GM21825 (cell line): ENCODE measurements around the gene TRNP1.
"Not testable (repeated sequence)": the region's sequence is repeated elsewhere in the genome, so short reads cannot be mapped to it uniquely, and the experiment has no call there.

Experiments used
- ATAC-seq: cut with Tn5 transposase; IDR thresholded peaks from one replicate; pipeline ENCODE4 v1.9.1; 2021; ENCODE audit warnings: mild to moderate bottlenecking, moderate library complexity; ENCODE audit not compliant: unreplicated experiment

The TRNP1 gene

DNA sequence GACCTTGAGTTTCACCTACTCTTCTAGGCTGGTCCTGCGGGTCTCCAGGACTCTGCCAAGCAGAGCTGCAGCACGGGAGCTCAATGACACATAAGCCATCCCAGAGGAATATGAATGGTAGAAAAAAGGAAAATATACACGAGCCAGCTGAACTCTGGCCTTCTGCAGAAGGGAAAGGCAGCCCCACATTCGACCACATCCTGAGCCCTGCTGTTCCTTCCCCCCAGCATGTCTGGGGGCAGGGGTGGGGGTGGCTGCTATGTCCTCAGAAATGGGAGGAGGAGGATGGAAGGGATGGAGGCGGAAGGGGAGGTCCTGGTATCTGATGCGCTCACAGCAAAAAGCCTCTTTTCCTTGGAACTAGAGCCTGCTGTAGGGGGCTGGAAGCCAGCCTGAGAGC, 21.1 kb upstream of the TRNP1 start:
- ATAC-seq = no peak

DNA sequence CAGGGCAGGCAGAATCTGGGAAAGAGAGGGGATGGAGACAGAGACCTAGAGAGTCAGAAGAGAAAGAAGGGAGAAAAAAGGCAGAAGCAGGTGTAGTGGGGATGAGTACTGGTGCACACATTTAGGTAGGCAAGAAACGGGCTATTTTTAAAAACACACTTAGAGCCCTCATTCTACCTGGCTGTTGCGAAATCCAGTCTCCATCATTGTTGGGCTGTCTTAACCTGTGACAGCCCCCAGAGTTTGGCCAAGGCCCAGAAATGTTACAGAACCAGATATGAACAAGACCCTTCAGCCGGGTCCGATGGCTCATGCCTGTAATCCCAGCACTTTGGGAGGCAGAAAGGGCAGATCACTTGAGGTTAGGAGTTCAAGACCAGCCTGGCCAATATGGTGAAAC, 20.7 kb upstream of the TRNP1 start:
- no peak for ATAC-seq

DNA sequence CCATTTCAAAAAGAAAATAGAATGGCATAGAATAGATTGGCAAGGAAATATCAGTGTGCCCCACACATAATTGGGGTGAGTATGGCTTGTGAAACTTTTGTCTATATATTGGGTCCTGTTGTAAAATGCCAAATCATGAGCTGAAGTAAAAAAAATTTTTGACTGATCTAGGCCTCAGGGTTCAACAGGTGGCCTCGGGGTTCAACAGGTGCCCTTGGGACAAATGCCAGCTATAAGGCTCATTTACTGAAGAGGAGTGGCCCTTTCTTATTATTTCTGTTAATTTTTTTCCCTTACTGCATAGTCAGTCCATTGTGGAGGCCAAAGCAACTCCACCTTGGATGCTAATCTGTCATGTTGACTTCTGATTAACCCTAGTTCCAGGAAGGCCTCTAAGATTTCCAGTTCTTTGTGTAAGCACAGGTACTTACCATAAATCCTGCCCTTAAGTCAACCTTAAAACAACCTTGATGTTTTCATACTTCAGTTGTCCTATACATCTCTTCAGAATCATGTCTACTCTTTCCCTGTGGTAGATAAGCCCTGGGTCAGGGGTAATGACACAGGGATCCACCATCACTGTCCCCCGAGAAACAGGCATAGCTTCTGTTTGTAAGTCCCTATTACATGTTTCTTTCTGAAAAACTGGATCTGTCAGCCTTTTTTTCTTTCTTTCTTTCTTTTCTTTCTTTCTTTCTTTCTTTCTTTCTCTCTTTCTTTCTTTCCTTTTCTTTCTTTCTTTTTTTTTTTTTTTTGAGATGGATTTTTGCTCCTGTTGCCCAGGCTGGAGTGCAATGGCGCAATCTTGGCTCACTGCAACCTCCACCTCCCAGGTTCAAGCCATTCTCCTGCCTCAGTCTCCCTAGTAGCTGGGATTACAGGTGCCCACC, 16.6 kb upstream of the TRNP1 start:
- no peak for ATAC-seq

GRCh38 chr1:26978901-26979300, 14.6 kb upstream of the TRNP1 start:
- ATAC-seq = no peak

DNA sequence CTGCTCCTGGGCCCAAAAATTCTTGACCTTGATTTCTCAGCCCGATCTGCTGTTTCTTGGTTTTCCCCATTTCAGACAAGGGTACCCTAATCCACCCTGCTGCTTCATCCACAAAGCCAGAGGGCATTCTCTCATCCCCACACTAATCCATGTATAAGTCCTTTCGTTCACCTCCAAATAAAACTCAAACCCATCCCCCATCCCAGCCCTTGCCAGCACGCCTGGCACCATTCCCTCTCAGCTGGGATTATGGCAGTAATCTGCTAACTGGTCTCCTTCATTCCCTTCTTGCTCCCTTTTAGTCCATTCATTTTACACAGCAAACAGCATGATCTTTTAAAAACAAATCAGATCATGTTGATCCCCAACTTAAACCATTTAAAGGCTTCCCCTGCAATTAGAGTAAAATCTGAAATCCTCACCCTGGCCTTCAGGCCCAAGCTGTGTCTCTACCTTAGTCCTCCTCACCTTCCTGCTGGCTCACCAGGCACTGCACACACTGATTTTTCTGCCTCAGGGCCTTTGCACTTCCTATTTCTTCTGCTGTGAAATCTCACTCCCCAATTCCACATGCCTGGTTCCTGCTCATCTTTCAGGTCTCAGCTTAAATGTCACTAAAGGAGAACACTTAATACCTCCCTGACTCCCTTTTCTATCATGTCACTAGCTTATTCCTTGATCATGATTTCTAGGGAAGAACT, 12.2 kb upstream of the TRNP1 start:
- ATAC-seq = no peak

DNA sequence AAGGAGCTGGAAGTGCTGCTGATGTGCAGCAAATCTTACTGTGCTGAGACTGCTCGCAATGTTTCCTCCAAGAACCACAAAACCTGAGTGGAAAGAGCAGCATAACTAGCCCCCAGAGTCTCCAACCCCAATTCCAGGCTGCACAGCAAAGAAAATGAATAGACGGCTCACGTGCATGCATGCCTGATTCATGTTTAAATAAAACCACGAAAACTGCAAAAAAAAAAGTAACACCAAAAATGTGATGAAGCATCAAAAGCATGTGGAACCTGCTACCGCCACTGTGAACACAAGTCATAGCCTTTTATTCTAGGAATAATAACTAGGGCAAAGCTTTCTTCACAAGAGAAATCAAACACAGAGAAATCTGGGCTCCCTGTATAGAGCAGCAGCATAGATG, 9.6 kb upstream of the TRNP1 start:
- ATAC-seq = no peak

DNA sequence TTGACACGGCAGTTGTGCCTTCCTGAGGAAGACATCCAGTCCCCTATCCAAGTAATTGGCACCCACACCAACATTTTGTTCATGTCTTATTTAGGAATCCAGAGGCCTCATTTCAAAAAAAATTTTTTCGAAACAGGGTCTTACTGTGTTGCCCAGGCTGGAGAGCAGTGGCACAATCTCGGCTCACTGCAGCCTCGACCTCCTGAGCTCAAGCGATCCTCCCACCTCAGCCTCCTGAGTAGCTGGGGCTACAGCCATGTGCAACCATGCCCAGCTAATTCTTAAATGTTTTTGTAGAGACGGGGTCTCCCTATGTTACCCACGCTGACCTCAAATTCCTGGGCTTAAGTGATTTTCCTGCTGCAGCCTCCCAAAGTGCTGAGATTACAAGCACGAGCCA, 9.2 kb upstream of the TRNP1 start:
- ATAC-seq = no peak

DNA sequence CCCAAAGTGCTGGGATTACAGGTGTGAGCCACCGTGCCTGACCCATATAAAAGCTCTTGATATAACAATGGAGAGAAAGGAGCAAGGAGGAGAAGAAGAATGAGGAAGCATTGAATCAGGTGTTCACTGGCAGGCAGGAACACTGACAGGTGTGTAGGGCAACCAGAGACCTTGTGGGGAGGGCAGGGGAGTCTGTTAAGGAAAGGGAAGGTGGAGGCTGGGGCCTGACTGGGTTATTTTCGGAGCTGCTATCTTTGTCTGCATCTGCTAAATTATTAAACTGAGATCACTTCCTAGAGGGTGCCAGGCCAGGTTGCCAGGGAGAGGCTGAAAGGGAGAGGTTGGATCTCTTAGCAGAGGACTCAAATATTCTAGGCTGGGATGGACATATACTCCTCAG, 6.8 kb upstream of the TRNP1 start:
- no peak for ATAC-seq

GRCh38 chr1:26989403-26990109, 3.9 kb upstream of the TRNP1 start:
- not testable (repeated sequence) for ATAC-seq

DNA sequence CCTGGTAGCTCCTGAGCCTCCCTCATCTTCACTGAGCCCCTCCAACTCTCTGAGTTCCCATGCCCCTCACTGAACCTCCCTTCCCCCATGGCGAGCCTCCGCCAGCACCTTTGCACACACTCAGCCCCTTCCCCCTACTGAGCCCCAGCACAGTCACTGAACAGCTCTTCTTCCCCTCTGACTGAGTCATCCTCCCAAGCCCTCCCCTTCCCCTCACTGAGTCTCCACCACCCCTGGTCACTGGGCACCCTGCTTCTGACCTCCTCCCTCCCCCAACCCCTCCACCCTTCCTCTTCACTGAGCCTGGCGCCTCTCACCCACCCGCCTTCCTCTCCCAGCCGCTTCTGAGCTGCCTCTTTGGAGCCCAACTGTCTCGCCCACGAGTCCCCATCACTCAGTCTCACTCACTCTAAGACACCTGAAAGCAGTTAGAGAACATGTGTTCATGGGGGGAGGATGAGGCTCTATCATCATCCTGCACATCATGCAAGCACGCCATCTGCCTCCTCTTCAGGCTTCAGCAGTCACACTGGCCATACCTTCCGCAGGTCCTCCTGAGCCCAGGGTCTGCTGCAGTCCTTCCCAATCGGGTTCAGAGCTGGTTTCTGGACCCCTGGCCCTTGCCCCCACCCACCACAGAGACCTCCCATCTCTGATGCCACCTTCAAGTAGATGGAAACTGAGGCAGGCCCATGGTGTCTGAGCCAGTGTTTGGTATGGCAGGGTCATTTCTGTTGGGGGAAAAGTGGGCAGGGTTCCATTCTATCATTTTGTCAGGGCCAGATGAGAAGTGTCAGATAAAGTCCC, 2.0 kb upstream of the TRNP1 start:
- ATAC-seq = no peak

DNA sequence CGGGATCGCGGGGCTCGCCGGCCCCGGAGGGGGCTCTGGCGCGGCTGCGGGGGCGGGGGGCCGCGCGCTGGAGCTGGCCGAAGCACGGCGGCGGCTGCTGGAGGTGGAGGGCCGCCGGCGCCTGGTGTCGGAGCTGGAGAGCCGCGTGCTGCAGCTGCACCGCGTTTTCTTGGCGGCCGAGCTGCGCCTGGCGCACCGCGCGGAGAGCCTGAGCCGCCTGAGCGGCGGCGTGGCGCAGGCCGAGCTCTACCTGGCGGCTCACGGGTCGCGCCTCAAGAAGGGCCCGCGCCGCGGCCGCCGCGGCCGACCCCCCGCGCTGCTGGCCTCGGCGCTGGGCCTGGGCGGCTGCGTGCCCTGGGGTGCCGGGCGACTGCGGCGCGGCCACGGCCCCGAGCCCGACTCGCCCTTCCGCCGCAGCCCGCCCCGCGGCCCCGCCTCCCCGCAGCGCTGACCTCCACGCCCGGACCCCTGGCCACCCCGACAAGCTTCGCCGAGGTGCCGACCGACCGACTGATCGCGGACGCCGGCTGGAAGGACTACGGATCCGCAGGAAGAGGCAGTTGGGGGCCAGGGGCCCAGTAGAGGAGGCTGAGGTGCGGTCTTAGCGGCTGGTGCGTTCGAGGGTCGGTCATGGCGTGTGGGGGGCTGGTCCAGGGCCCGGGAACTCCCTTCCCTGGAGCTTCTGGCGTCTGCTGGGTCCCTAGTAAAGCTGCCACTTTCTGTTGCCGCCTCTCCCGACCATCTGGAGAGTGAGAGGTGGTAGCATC, 711 bp downstream of the TRNP1 start:
- no peak for ATAC-seq

DNA sequence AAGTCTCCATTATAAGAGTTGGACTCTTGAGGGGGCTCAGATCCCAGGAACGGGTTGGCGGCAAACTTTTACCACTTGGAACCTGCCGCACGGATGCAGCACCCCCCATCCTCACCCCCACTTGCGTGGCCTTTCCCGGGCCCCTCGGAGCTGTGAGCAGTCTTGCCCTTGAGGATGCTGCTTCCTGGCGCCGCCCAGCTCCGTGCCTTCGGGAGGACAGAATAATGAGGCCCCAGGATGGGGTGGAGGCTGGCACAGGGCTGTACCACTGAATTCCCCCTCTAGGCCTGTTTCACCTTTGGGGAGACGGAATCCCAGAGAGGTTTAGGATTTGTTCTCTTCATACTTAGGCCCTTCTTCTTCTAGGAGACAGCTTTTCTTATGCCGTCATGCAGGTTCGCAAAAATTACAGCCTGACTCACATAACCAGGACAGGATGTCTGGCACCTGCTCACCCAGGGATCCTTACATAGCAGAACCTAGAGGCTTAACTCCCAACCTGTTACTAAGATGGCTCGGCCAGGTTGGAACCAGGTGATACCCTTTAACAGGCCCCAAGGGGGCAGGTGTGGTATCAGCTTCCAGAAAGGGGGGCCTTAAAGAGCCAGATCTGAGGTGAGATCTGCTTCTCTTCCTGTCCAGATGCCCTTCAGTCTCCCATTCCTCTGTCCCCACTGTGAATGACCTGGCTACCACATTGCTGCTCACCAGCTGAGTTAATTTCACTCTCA, 1.5 kb downstream of the TRNP1 start:
- ATAC-seq = no peak

GRCh38 chr1:26996024-26996423, 2.5 kb downstream of the TRNP1 start:
- ATAC-seq = no peak

GRCh38 chr1:26996665-26997064, 3.2 kb downstream of the TRNP1 start:
- ATAC-seq = no peak

DNA sequence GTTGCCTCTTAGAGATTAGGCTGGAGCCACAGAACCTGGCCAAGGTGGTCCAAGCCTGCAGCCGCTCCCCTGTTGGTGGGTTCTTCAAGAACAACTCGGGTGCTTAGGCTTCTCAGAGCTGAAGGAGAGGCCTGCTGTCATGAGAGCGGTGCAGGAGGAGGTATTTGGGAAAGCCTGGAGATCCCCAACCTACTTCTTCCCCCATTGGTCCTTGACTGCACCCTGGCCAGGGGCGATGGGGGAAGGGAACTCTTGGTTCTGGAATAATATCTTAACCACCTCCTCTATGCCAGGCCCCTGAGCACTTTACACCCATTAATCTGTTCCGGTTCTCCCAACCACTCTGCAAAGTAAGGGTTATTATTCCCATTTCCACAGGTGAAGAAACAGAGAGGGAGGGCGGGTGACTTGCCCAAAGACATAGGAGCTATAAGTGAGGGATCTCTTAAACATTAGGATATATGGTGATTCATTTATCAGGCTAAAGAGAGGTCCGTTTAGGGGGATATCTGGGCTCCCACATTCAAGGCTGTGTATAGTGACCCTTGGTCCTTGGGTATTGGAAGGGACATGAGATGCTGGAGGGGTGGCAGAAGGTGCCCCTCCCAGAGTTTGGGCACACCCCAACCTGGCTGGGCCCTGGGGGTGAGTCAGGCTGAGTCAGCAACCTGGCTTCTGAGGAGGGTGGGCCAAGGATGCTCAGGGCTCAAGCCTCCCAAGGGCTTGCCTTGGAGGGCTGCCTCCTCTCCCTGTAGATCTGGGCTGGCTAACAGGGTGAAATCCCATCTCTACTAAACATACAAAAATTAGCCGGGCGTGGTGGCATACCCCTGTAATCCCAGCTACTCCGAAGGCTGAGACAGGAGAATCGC, 5.2 kb downstream of the TRNP1 start:
- no peak for ATAC-seq

DNA sequence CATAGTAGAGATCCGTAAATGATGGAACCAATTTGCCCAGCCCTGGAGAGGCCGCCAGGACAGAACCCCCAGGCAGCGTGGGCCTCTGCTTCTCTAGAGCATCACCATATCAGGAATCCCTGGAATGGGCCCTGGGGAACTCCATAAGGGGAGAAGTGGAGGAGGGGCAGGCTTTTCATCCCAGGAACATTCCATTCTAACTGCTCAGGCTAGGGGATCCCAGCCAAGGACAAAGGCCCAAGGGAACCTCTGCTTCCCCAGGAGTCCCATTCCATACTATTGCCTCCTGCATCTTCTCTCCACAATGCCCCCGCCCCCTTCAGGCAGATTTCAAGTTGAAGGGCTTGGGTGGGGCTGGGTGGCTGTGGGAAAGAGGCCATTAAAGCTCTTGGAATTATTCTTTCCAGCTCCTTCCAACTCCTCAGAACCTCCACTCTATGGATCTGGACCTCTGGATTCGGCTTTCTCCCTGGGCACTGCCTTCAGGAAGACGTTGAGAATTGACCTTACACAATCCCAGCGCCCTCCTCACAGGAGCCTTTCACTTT, 6.0 kb downstream of the TRNP1 start:
- ATAC-seq = no peak

DNA sequence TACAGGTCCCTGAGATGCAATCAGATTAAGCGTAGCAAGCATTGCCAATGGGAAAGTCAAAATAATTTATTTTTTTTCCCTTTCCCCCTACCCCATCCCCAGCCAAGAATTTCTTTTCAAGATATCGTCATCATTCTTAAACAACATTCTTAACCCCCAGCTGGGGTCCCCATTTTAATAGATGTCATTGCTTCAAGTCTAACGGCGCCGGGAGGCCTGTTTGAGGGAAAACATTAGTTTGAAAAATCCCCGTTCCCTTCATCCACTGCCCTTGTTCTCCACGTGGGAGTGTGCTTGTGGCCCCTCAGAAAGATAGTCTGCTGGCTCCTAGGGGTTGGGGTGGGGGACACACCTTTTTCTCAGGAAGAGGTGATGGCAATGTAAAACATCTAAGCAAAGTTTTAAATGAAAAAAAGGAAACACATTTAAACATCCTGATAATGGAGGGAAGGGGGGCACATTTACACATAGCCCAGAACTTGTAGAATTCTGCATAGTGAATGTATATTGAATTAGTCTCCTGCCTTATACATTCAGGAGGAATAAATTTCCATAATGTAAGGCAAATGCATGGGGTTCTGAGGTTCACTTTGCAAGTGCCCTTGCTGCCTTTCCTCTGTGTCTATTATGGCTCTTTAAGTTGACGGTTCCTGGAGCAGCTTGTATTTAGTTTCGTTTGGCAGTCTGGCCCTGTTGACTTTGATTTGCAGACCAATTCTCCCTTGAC, 6.8 kb downstream of the TRNP1 start:
- ATAC-seq = no peak
